A673 (cell line): ENCODE data around the gene SHISA5.

Source experiments
- CTCF ChIP-seq: fragments of 300-800, 200-600 bp; sonication (generic); conservative IDR thresholded peaks from 2 replicates; pipeline ENCODE4 v1.5.1; 2017; ENCODE audit warnings: low read depth, mild to moderate bottlenecking, antibody characterized with exemption, low read length, moderate library complexity, mixed read lengths
- EZH2 ChIP-seq: fragments of 200-600 bp; sonication (generic); IDR thresholded peaks from 2 replicates; pipeline ENCODE4 v1.6.1; 2017; ENCODE audit warnings: borderline replicate concordance, low read depth, mild to moderate bottlenecking, mixed read lengths, antibody characterized with exemption, low read length; ENCODE audit not compliant: poor library complexity, severe bottlenecking

DNA sequence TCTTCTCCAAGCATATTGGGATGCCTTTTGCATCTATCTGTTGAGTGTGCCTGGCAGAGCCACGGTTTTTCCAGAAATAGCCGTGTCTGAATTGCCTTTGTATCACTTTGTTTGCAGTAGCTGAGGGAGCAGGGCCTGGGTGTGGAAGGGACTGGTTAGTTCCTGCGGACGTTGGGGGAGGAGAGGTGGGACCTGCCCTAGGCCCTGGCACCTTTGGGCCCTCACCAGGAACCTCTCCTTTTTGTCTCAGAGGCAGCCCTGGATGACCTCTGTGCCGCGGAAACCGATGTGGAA, 38.8 kb downstream of the SHISA5 start:
- no peak for TF ChIP-seq CTCF
- no peak for TF ChIP-seq EZH2
